Tibial nerve (tissue), 3 donors: Measurements from ENCODE around the gene ATOH8.

Experiments
- CTCF ChIP-seq, 5 experiments: fragments of 200-600 bp in 3 of 5; fragments of 450-650 bp in 2 of 5; sonication (generic) in 3 of 5; IDR thresholded peaks; one replicate each; pipeline ENCODE4 v1.5.1; 2016 to 2019; ENCODE audit warnings: antibody characterized with exemption in 5 of 5, mild to moderate bottlenecking in 3 of 5, moderate library complexity in 2 of 5
- POLR2A ChIP-seq, 2 donors: fragments of 450-650 bp; IDR thresholded peaks; one replicate each; pipeline ENCODE4 v1.6.1; 2017; ENCODE audit warnings: antibody characterized with exemption in 2 of 2, mild to moderate bottlenecking in 2 of 2, moderate library complexity in 2 of 2

DNA sequence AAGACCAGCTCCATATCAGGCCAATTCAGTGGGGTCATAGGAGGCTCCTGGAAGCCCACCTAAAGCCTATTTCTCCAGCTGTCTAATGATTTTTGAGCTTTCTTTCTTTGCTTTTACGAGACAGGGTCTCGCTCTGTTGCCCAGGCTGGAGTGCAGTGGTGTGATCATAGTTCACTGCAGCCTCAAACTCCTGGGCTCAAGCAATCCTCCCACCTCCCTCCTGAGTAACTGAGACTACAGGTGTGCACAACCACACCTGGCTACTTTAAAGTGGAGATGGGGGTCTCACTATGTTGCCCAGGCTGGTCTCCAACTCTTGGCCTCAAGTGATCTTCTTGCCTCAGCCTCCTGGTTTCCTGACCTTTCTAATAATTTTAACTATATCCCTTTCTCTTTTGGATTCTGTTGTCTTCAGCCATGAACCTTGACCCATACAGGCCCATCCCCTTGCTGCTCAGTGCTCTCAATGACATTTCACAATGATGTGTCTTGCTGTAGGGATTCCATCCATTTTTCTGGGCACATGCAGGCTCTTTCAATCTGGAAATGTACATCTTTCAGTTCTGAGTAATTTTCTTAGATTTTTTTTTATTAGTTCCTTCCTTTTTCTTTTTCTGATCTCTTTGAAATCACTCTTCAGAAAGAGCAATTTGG, 30.0 kb upstream of the ATOH8 start:
- no peak for TF ChIP-seq CTCF (IDR thresholded peaks at IDR 0.05)
- no peak for TF ChIP-seq POLR2A (IDR thresholded peaks at IDR 0.05)
